ENCODE data around the gene GRIP2.

- TF ChIP-seq CTCF (conservative IDR thresholded peaks at IDR 0.05; ENCODE audit: low read depth, low read length) (no peak), EZH2 (IDR thresholded peaks at IDR 0.05; ENCODE audit: borderline replicate concordance, low read depth, low read length, poor library complexity, severe bottlenecking) (no peak)
Observed at GRCh38 chr3:14525685-14526631, 14.2 kb downstream of the GRIP2 start.
